Activated CD8-positive, alpha-beta T cell treated with anti-CD3 and anti-CD28 coated beads, Interleukin-2, amount 10 ng/mL, durations not matched to agents 7 days and 5 days (primary cell): ENCODE data around the gene TRIM62. TPM values are rescaled to one million over a fixed set of nuclear protein-coding genes. Genes with fewer than 3 reads are reported as not detected.

Source experiments
- ATAC-seq: fragments of 150-1000 bp; cut with Tn5 transposase; one replicate; pipeline ENCODE4 v1.10.0; 2021; ENCODE audit warnings: moderate library complexity
- CTCF ChIA-PET: fragments of 350-600 bp; sonication (Branson Sonifier 250); formaldehyde crosslinking; loops from one replicate; lab custom pipeline; 2021; ENCODE audit warnings: antibody characterized with exemption; lab: Charles Lee
- POLR2A ChIA-PET: fragments of 350-600 bp; sonication (Branson Sonifier 250); formaldehyde crosslinking; loops from one replicate; lab custom pipeline; 2021; ENCODE audit warnings: antibody characterized with exemption; lab: Charles Lee
- DNase-seq: peaks from one replicate; pipeline ENCODE4 v3.0.0-alpha.2; 2020
- H3K27ac Mint-ChIP-seq: one replicate; pipeline ENCODE4 v1.8.0; 2021; ENCODE audit warnings: mild to moderate bottlenecking, mixed read lengths
- H3K27me3 Mint-ChIP-seq: one replicate; pipeline ENCODE4 v1.8.0; 2021; ENCODE audit warnings: low read depth, mixed read lengths
- H3K36me3 Mint-ChIP-seq: one replicate; pipeline ENCODE4 v1.8.0; 2021; ENCODE audit warnings: low read depth, mixed read lengths
- H3K4me1 Mint-ChIP-seq: one replicate; pipeline ENCODE4 v1.8.0; 2021; ENCODE audit warnings: low read depth, mixed read lengths
- H3K4me3 Mint-ChIP-seq: one replicate; pipeline ENCODE4 v1.8.0; 2021; ENCODE audit warnings: mild to moderate bottlenecking, mixed read lengths
- H3K9me3 Mint-ChIP-seq: one replicate; pipeline ENCODE4 v1.8.0; 2022; ENCODE audit warnings: mixed read lengths; ENCODE audit not compliant: insufficient read depth
- total RNA-seq, 2 experiments: library from RNA; stranded (reverse); gene quantifications; one replicate each; pipeline ENCODE4 v1.2.3, GENCODE V29; 2021

The TRIM62 gene
- 10 to 100 TPM in 1 of 2 experiments, 1 to 10 TPM in 1; 9.7 to 10.0 TPM for total RNA-seq

GRCh38 chr1:33181921-33182341, at the start of gene TRIM62:
TRIM62 (minus strand) TSS chr1:33182043; CDS start chr1:33181432, 611 bp downstream.
- Mint-ChIP-seq H3K4me1 (peaks cover 16% of the 10 kb centered on the region), H3K9me3 (no peaks in the 10 kb centered on the region), H3K4me3 (peak within 1 kb of the TSS; percentile 83), H3K27ac (peak within 1 kb of the TSS; percentile 83), H3K36me3 (no peaks in the 10 kb centered on the region), H3K27me3 (peaks cover 27% of the 10 kb centered on the region)
- peak; percentile 78 for DNase-seq
- CTCF ChIA-PET: interaction anchor here (1.1 to 2.9 kb wide), 4 partner anchors 9 to 55 kb away, joined by 3 to 14 read pairs (median 4); no protein-coding TSS in a partner anchor
- POLR2A ChIA-PET: interaction anchor here (0.6 to 1.5 kb wide), 4 partner anchors 10 to 168 kb away, joined by 3 to 6 read pairs (median 4); no protein-coding TSS in a partner anchor
- peak; percentile 71 for ATAC-seq

GRCh38 chr1:33231166-33231565, 49.3 kb upstream of the TRIM62 start:
- no peak for ATAC-seq

GRCh38 chr1:33228935-33229487, 47.2 kb upstream of the TRIM62 start:
- POLR2A ChIA-PET: no interaction called here
- ATAC-seq (no peak), DNase-seq (no peak)
- CTCF ChIA-PET: no interaction called here
- Mint-ChIP-seq H3K36me3 (no peaks in the 10 kb centered on the region), H3K27ac (no peak overlapping the region), H3K9me3 (peaks cover 8% of the 10 kb centered on the region), H3K27me3 (peaks cover 17% of the 10 kb centered on the region), H3K4me3 (no peak overlapping the region), H3K4me1 (peaks cover 3% of the 10 kb centered on the region)

More at GRCh38 chr1:33231166-33231565, 49.3 kb upstream of the TRIM62 start:
- Mint-ChIP-seq H3K4me3 (no peak overlapping the region), H3K27ac (no peak overlapping the region), H3K9me3 (no peaks in the 10 kb centered on the region), H3K4me1 (peaks cover 8% of the 10 kb centered on the region), H3K36me3 (no peaks in the 10 kb centered on the region), H3K27me3 (peaks cover 14% of the 10 kb centered on the region)
- ChIA-PET CTCF (no interaction called here), POLR2A (no interaction called here)
- DNase-seq: no peak

- CTCF ChIA-PET: interaction anchor here (1.0 to 1.4 kb wide), 2 partner anchors 11 to 23 kb away, joined by 3 to 4 read pairs; no protein-coding TSS in a partner anchor
- H3K27ac Mint-ChIP-seq: no peak overlapping the region
- peaks cover 23% of the 10 kb centered on the region for H3K27me3 Mint-ChIP-seq
Observed at GRCh38 chr1:33225586-33225985, 43.7 kb upstream of the TRIM62 start.

DNA sequence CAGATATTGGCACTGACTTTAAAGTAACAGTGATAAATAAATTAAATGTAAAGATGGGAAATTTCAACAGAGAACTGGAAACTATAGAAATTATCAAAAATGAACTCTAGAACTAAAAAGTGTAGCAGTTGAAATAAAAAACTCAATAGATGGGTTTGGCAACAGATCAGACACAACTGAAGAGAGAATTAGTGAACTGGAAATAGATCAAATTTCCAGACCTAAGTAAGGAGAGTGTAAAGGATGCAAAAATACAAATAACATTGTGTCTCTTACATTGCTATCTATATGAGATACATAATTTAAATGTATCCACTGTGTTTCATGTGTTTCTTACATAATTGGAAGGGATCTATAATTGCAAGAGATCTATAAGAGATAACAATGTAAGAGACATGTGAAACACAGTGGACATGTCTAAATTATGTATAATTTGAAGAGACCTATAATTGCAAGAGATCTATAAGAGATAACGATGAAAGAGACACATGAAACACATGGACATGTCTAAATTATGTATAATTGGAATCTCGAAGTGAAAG, 42.4 kb upstream of the TRIM62 start:
- H3K36me3 Mint-ChIP-seq: no peaks in the 10 kb centered on the region
- CTCF ChIA-PET: no interaction called here
- H3K9me3 Mint-ChIP-seq: peaks cover 10% of the 10 kb centered on the region
- peaks cover 23% of the 10 kb centered on the region for H3K27me3 Mint-ChIP-seq
- H3K4me3 Mint-ChIP-seq: no peak overlapping the region
- POLR2A ChIA-PET: no interaction called here
- no peak overlapping the region for H3K27ac Mint-ChIP-seq
- ATAC-seq (no peak), DNase-seq (no peak)
- H3K4me1 Mint-ChIP-seq: peaks cover 3% of the 10 kb centered on the region

More at GRCh38 chr1:33225586-33225985, 43.7 kb upstream of the TRIM62 start:
- H3K4me3 Mint-ChIP-seq: no peak overlapping the region
- POLR2A ChIA-PET: interaction anchor here (0.6 kb wide), 1 partner anchor 26 kb away, joined by 3 read pairs; no protein-coding TSS in a partner anchor
- H3K36me3 Mint-ChIP-seq: no peaks in the 10 kb centered on the region
- ATAC-seq: no peak
- H3K9me3 Mint-ChIP-seq: peaks cover 10% of the 10 kb centered on the region
- no peak for DNase-seq
- H3K4me1 Mint-ChIP-seq: peaks cover 3% of the 10 kb centered on the region

GRCh38 chr1:33222381-33222780, 40.5 kb upstream of the TRIM62 start:
- Mint-ChIP-seq H3K36me3 (no peaks in the 10 kb centered on the region), H3K4me1 (peaks cover 3% of the 10 kb centered on the region), H3K27me3 (peaks cover 15% of the 10 kb centered on the region), H3K9me3 (peaks cover 10% of the 10 kb centered on the region), H3K4me3 (no peak overlapping the region), H3K27ac (no peak overlapping the region)
- DNase-seq (no peak), ATAC-seq (no peak)
- POLR2A ChIA-PET: no interaction called here
- CTCF ChIA-PET: no interaction called here

DNA sequence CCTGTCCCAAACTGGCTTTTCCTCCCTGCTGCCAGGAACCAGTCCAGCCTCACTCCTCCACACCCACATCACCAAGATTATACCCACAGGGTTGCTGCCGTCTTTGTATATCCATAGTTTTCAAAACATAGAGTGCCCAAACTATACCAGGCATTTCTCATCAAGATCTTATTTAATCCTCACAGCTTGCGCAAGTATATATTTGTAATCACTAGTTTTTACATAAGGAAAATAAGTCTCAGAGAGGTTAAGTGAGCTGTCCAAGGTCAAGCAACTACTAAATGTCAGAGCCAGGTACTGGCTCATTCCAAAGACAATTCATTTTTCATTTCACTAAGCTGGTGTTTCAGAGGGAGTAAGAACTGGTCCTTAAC, 39.5 kb upstream of the TRIM62 start:
- Mint-ChIP-seq H3K27ac (no peak overlapping the region), H3K9me3 (peaks cover 10% of the 10 kb centered on the region), H3K4me3 (no peak overlapping the region), H3K36me3 (no peaks in the 10 kb centered on the region), H3K4me1 (peaks cover 3% of the 10 kb centered on the region), H3K27me3 (peaks cover 12% of the 10 kb centered on the region)
- ChIA-PET POLR2A (no interaction called here), CTCF (no interaction called here)
- ATAC-seq (no peak), DNase-seq (no peak)

GRCh38 chr1:33220676-33221384, 39.0 kb upstream of the TRIM62 start:
- Mint-ChIP-seq H3K4me3 (no peak overlapping the region), H3K9me3 (peaks cover 10% of the 10 kb centered on the region), H3K27me3 (peaks cover 12% of the 10 kb centered on the region), H3K4me1 (peaks cover 3% of the 10 kb centered on the region), H3K27ac (no peak overlapping the region), H3K36me3 (no peaks in the 10 kb centered on the region)
- ChIA-PET POLR2A (no interaction called here), CTCF (no interaction called here)
- no peak for ATAC-seq
- DNase-seq: no peak

DNA sequence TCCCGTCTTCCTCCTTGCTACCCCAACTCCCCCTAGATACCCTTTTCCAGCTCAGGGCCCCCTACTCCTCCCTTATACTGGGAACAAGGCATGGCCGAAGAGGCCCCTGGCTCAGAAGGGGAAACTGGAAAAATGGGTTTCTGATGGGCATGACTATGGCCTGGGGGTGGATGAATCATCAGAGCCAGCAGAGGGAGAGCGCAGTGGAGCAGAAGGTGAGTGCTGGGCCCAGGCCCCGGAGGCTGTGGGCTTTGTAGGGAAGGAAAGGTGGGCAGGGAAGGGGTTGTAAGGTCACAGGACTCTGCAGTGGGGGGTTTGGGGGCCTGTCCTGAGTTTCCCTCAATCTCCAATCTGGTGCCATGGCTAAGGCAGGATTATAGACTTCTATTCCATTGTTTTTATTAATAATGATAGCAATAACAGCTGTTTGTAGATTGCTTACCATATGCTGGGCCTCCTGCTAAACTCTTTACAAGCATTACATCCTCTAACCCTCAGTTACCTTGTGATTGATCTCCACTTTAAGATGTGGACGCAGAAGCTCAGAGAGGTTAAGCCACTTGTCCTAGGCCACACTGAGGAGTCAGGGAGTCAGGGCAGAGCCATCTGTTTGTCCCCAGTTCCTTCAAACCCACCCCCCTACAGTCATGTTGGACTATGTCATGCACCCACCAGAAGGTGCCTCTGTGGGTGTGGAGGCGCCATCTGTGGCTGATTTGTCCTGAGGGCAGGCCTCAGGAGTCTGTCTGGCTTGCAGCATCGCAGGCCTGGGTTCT, 38.2 kb upstream of the TRIM62 start:
- ChIA-PET CTCF (no interaction called here), POLR2A (no interaction called here)
- ATAC-seq (no peak), DNase-seq (no peak)
- H3K27ac Mint-ChIP-seq: no peak overlapping the region
- peaks cover 12% of the 10 kb centered on the region for H3K27me3 Mint-ChIP-seq
- no peaks in the 10 kb centered on the region for H3K36me3 Mint-ChIP-seq
- H3K4me1 Mint-ChIP-seq: peaks cover 3% of the 10 kb centered on the region
- peaks cover 10% of the 10 kb centered on the region for H3K9me3 Mint-ChIP-seq
- H3K4me3 Mint-ChIP-seq: no peak overlapping the region

DNA sequence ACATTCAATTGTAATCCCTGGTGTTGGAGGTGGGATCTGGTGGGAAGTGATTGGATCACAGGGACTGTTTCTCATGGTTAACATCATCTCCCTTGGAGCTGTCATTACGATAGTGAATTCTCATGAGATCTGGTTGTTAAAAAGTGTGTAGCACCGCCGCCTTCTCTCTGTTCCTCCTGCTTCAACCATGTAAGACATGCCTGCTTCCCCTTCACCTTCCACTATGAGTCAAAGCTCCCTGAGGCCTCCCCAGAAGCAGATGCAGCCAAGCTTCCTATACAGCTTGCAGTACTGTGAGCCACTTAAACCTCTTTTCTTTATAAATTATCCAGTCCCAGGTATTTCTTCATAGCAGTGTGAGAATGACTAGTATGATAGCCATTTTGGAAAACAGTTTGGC, 30.1 kb upstream of the TRIM62 start:
- Mint-ChIP-seq H3K27ac (no peak overlapping the region), H3K4me1 (no peaks in the 10 kb centered on the region), H3K27me3 (peaks cover 42% of the 10 kb centered on the region), H3K36me3 (no peaks in the 10 kb centered on the region), H3K9me3 (no peaks in the 10 kb centered on the region), H3K4me3 (no peak overlapping the region)
- ATAC-seq (no peak), DNase-seq (no peak)
- ChIA-PET CTCF (no interaction called here), POLR2A (no interaction called here)

DNA sequence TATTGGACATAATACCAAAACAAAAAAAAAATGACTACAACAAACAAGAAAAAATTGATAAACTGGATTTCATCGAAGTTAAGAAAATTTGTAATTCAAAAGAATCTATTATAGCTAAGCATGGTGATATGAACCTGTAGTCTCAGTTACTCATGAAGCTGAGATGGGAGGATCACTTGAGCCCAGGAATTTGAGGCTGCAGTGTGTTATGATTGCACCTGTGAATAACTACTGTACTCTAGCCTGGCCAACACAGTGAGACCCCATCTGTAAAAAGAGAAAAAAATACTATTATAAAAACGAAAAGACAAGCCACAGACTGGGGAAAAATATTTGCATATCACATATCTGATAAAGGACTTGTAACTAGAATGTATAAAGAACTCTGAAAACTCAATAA, 24.5 kb upstream of the TRIM62 start:
- H3K27me3 Mint-ChIP-seq: peaks cover 42% of the 10 kb centered on the region
- DNase-seq: no peak
- POLR2A ChIA-PET: no interaction called here
- CTCF ChIA-PET: no interaction called here
- ATAC-seq: no peak
- H3K9me3 Mint-ChIP-seq: no peaks in the 10 kb centered on the region
- no peak overlapping the region for H3K4me3 Mint-ChIP-seq
- no peaks in the 10 kb centered on the region for H3K36me3 Mint-ChIP-seq
- H3K27ac Mint-ChIP-seq: no peak overlapping the region
- no peaks in the 10 kb centered on the region for H3K4me1 Mint-ChIP-seq
